Stimulated activated naive B cell treated with anti-CD40 and anti-IgM and Interleukin-4, amounts not matched to agents 10 μg/mL and 1 μg/mL and 100 μg/mL, for 72 hours (primary cell): ENCODE results near the gene TBPL2.
A peak's percentile ranks its signal among the peaks of the same experiment; 100 is the strongest.

Experiments
- ATAC-seq, 2 donors: fragments of 150-1000 bp; cut with Tn5 transposase; replicated peaks; 2 replicates each; pipeline ENCODE4 v1.10.0; 2021; ENCODE audit warnings: moderate library complexity in 1 of 2
- DNase-seq: peaks from one replicate; pipeline ENCODE4 v3.0.0; 2021
- H3K27ac Mint-ChIP-seq: one replicate; pipeline ENCODE4 v1.8.0; 2022; ENCODE audit warnings: mild to moderate bottlenecking, mixed read lengths
- H3K27me3 Mint-ChIP-seq, 2 donors: one replicate each; pipeline ENCODE4 v1.8.0; 2022; ENCODE audit warnings: mixed read lengths in 2 of 2
- H3K36me3 Mint-ChIP-seq, 2 donors: one replicate each; pipeline ENCODE4 v1.8.0; 2022; ENCODE audit warnings: mixed read lengths in 2 of 2, mild to moderate bottlenecking in 1 of 2
- H3K4me1 Mint-ChIP-seq, 2 donors: one replicate each; pipeline ENCODE4 v1.8.0; 2022; ENCODE audit warnings: mixed read lengths in 2 of 2, mild to moderate bottlenecking in 1 of 2
- H3K4me3 Mint-ChIP-seq, 2 donors: one replicate each; pipeline ENCODE4 v1.8.0; 2022; ENCODE audit warnings: mild to moderate bottlenecking in 2 of 2, mixed read lengths in 2 of 2, moderate library complexity in 1 of 2
- H3K9me3 Mint-ChIP-seq, 2 donors: one replicate each; pipeline ENCODE4 v1.8.0; 2022; ENCODE audit warnings: mixed read lengths in 2 of 2, mild to moderate bottlenecking in 1 of 2

The TBPL2 gene

GRCh38 chr14:55451398-55451797 lies 11.0 kb upstream of the TBPL2 start:
- Mint-ChIP-seq H3K27ac (no peak overlapping the region), H3K4me1 (peaks cover 10 to 23% of the 10 kb centered on the region in 2 donors), H3K4me3 (no peak overlapping the region), H3K27me3 (peaks cover 9 to 13% of the 10 kb centered on the region in 2 donors), H3K36me3 (no peaks in the 10 kb centered on the region), H3K9me3 (no peaks in the 10 kb centered on the region)
- DNase-seq (no peak), ATAC-seq (no peak)

GRCh38 chr14:55450987-55451386 lies 10.6 kb upstream of the TBPL2 start:
- H3K27me3 Mint-ChIP-seq = peaks cover 9 to 13% of the 10 kb centered on the region in 2 donors
- H3K9me3 Mint-ChIP-seq = no peaks in the 10 kb centered on the region
- H3K4me1 Mint-ChIP-seq = peaks cover 10 to 27% of the 10 kb centered on the region in 2 donors
- peak; percentile 69 to 72 for ATAC-seq
- no peak overlapping the region for H3K27ac Mint-ChIP-seq
- no peak overlapping the region for H3K4me3 Mint-ChIP-seq
- no peaks in the 10 kb centered on the region for H3K36me3 Mint-ChIP-seq
- no peak for DNase-seq

- Mint-ChIP-seq H3K27me3 (peaks cover 9 to 13% of the 10 kb centered on the region in 2 donors), H3K36me3 (no peaks in the 10 kb centered on the region), H3K27ac (no peak overlapping the region), H3K4me1 (peaks cover 10 to 28% of the 10 kb centered on the region in 2 donors), H3K9me3 (no peaks in the 10 kb centered on the region), H3K4me3 (no peak overlapping the region)
- DNase-seq (no peak), ATAC-seq (peak; percentile 5 to 12)
These were observed 10.1 kb upstream of the TBPL2 start for GRCh38 chr14:55450539-55450938.

GRCh38 chr14:55450124-55450523 lies 9.7 kb upstream of the TBPL2 start:
- Mint-ChIP-seq H3K36me3 (no peaks in the 10 kb centered on the region), H3K4me1 (peaks cover 10 to 28% of the 10 kb centered on the region in 2 donors), H3K27me3 (peaks cover 9 to 11% of the 10 kb centered on the region in 2 donors), H3K4me3 (no peak overlapping the region), H3K27ac (no peak overlapping the region), H3K9me3 (no peaks in the 10 kb centered on the region)
- DNase-seq (no peak), ATAC-seq (peak; percentile 30 to 31)

- Mint-ChIP-seq H3K9me3 (no peaks in the 10 kb centered on the region), H3K27ac (no peak overlapping the region), H3K4me3 (no peak overlapping the region), H3K4me1 (peaks cover 10 to 28% of the 10 kb centered on the region in 2 donors), H3K36me3 (no peaks in the 10 kb centered on the region), H3K27me3 (peaks cover 3 to 4% of the 10 kb centered on the region in 2 donors)
- DNase-seq = no peak
- ATAC-seq = no peak
These were observed 8.7 kb upstream of the TBPL2 start for GRCh38 chr14:55449116-55449515.

- ATAC-seq (peak; percentile 60 to 64), DNase-seq (no peak)
- Mint-ChIP-seq H3K9me3 (no peaks in the 10 kb centered on the region), H3K27ac (no peak overlapping the region), H3K4me3 (no peak overlapping the region), H3K4me1 (peaks cover 10 to 28% of the 10 kb centered on the region in 2 donors), H3K36me3 (no peaks in the 10 kb centered on the region), H3K27me3 (no peaks in the 10 kb centered on the region)
These were observed 7.8 kb upstream of the TBPL2 start for GRCh38 chr14:55448141-55448614.

- Mint-ChIP-seq H3K27me3 (no peaks in the 10 kb centered on the region), H3K36me3 (no peaks in the 10 kb centered on the region), H3K27ac (no peak overlapping the region), H3K4me1 (peaks cover 10 to 28% of the 10 kb centered on the region in 2 donors), H3K9me3 (no peaks in the 10 kb centered on the region), H3K4me3 (no peak overlapping the region)
- DNase-seq (no peak), ATAC-seq (no peak)
These were observed 6.4 kb upstream of the TBPL2 start for GRCh38 chr14:55446833-55447232.

- H3K9me3 Mint-ChIP-seq = no peaks in the 10 kb centered on the region
- H3K4me1 Mint-ChIP-seq = peaks cover 10 to 27% of the 10 kb centered on the region in 2 donors
- no peaks in the 10 kb centered on the region for H3K27me3 Mint-ChIP-seq
- DNase-seq (peak; percentile 13), ATAC-seq (peak in 1 of 2 donors; percentile 24)
- H3K27ac Mint-ChIP-seq = no peak overlapping the region
- no peaks in the 10 kb centered on the region for H3K36me3 Mint-ChIP-seq
- H3K4me3 Mint-ChIP-seq = no peak overlapping the region
These were observed 5.8 kb upstream of the TBPL2 start for GRCh38 chr14:55446127-55446736.

- no peak overlapping the region for H3K27ac Mint-ChIP-seq
- DNase-seq (no peak), ATAC-seq (no peak)
- H3K4me1 Mint-ChIP-seq = peaks cover 0 to 4% of the 10 kb centered on the region in 2 donors
- H3K4me3 Mint-ChIP-seq = no peak overlapping the region
- H3K36me3 Mint-ChIP-seq = no peaks in the 10 kb centered on the region
- peaks cover 10 to 40% of the 10 kb centered on the region in 2 donors for H3K27me3 Mint-ChIP-seq
- no peaks in the 10 kb centered on the region for H3K9me3 Mint-ChIP-seq
These were observed 870 bp upstream of the TBPL2 start for GRCh38 chr14:55441286-55441685.

- no peak overlapping the region for H3K27ac Mint-ChIP-seq
These were observed 2.2 kb downstream of the TBPL2 start for GRCh38 chr14:55438066-55438683.

GRCh38 chr14:55436931-55437330 lies 3.5 kb downstream of the TBPL2 start:
- no peaks in the 10 kb centered on the region for H3K36me3 Mint-ChIP-seq
- DNase-seq = no peak
- H3K27ac Mint-ChIP-seq = no peak overlapping the region

More at GRCh38 chr14:55438066-55438683, 2.2 kb downstream of the TBPL2 start:
- no peak overlapping the region for H3K4me3 Mint-ChIP-seq
- H3K9me3 Mint-ChIP-seq = no peaks in the 10 kb centered on the region
- H3K36me3 Mint-ChIP-seq = no peaks in the 10 kb centered on the region
- ATAC-seq (peak; percentile 57 to 64), DNase-seq (no peak)
- H3K27me3 Mint-ChIP-seq = peaks cover 13 to 45% of the 10 kb centered on the region in 2 donors
- peaks cover 2 to 9% of the 10 kb centered on the region in 2 donors for H3K4me1 Mint-ChIP-seq

GRCh38 chr14:55436519-55436918 lies 3.9 kb downstream of the TBPL2 start:
- no peak overlapping the region for H3K4me3 Mint-ChIP-seq
- peaks cover 13 to 45% of the 10 kb centered on the region in 2 donors for H3K27me3 Mint-ChIP-seq
- H3K9me3 Mint-ChIP-seq = no peaks in the 10 kb centered on the region
- no peaks in the 10 kb centered on the region for H3K36me3 Mint-ChIP-seq
- no peak for ATAC-seq
- no peak for DNase-seq
- H3K4me1 Mint-ChIP-seq = peaks cover 2 to 9% of the 10 kb centered on the region in 2 donors
- H3K27ac Mint-ChIP-seq = no peak overlapping the region

More at GRCh38 chr14:55436931-55437330, 3.5 kb downstream of the TBPL2 start:
- no peaks in the 10 kb centered on the region for H3K9me3 Mint-ChIP-seq
- ATAC-seq = no peak
- no peak overlapping the region for H3K4me3 Mint-ChIP-seq
- peaks cover 13 to 45% of the 10 kb centered on the region in 2 donors for H3K27me3 Mint-ChIP-seq
- peaks cover 2 to 9% of the 10 kb centered on the region in 2 donors for H3K4me1 Mint-ChIP-seq

GRCh38 chr14:55434805-55435174 lies 5.6 kb downstream of the TBPL2 start:
- Mint-ChIP-seq H3K27me3 (peaks cover 13 to 32% of the 10 kb centered on the region in 2 donors), H3K27ac (no peak overlapping the region), H3K4me1 (peaks cover 4 to 12% of the 10 kb centered on the region in 2 donors), H3K4me3 (no peak overlapping the region), H3K36me3 (no peaks in the 10 kb centered on the region), H3K9me3 (no peaks in the 10 kb centered on the region)
- DNase-seq = no peak
- no peak for ATAC-seq

GRCh38 chr14:55433880-55434804 lies 6.3 kb downstream of the TBPL2 start:
- no peaks in the 10 kb centered on the region for H3K9me3 Mint-ChIP-seq
- no peaks in the 10 kb centered on the region for H3K36me3 Mint-ChIP-seq
- H3K4me1 Mint-ChIP-seq = peaks cover 5 to 13% of the 10 kb centered on the region in 2 donors
- peaks cover 13 to 26% of the 10 kb centered on the region in 2 donors for H3K27me3 Mint-ChIP-seq
- no peak overlapping the region for H3K4me3 Mint-ChIP-seq
- H3K27ac Mint-ChIP-seq = no peak overlapping the region
- ATAC-seq = peak in 1 of 2 donors; percentile 56
- no peak for DNase-seq
